NOMO-1 treated with dmso at 0.1 percent for 144 hours (cell line): ENCODE data around the gene CACHD1.

Experiments
- DNase-seq: peaks from one replicate; lab custom pipeline; 2025; ENCODE audit not compliant: unreplicated experiment; lab: John Stamatoyannopoulos, UW

CACHD1 gene

DNA sequence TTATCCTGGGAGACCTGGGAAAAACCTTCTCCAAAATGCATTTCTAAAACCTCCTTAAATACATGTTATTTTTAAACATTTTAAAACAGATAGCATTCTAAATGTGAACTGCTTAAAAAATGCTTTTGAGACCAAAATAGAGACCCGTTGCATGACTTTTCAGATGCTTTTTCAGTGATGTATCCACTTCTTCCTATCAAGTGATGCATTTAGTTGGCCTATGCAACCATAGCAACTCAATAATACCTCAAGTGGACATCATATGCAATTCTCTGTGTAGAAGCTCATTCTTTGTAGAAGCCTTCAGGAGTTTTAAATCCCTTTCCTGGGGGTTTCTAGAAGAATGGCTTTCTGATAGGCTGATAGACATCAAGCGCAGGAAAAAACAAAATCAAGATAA lies 180.5 kb downstream of the CACHD1 start:
- DNase-seq, result no peak

DNA sequence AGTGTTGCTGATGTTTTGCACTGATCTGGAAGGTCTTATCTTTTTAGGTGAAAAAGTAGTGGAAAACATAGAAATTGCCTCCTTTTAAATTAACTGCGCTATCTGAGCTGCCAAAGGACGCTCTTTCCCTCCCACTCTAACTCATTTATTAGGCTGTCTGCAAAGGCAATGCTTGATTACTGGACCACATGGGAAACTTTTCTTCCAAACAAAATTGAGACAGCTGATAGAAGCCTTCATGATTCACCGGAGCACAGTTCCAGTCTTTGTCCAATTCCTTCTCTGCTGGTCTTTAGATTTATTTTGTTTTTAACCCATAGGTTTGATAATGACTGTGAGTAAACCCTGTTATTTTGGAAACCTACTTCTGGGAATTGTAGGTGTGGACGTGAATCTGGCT lies 181.9 kb downstream of the CACHD1 start:
- no peak for DNase-seq

DNA sequence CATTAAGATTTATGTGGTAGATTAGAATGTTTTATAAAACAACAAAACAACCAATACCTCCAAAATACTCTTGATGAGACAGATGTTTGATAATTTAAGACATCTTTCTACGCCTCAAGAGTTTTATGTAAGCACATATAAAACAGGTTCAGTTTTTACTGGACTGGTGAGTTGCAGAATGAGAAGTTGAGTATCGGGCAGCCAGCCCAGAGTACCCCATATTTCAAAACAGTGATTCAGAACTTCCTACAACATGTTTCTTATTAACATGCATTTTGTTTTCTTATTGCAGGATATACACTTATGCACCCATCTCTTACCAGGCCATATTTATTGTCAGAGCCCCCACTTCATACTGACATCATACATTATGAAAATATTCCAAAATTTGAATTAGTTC lies 183.5 kb downstream of the CACHD1 start:
- no peak for DNase-seq

DNA sequence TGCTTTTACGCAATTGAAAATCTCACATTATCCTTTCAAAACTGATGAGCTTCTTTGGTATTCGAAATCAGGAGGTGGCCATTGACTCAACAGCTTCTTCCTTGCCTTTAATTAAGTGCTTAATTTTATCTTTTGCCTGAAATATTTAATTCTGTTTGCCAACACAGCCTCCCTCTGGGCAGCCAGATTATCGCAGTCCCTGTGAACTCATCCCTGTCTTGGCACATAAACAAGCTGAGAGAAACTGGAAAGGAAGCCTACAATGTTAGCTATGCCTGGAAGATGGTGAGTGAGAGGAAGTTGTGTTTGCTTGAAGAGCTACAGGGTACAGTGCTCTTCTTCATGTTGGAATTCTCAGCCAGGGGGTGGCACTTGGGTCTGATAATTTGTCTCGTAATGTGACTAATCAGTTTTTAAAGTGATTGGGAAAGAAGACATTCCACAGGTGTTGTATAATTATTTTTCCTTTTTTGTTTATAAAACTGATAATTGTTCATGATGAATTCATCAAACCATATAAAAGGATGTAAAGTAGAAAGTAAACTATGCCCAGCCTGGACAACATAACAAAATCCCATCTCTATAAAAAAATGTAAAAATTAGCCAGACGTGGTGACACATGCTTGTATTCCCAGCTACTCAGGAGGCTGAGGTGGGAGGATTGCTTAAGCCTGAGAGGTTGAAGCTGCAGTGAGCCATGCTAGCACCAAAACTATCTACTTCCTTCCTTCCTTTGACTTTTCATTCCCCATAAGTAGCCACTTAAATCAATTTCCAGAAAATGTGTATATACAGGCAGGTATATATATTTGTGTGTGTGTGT lies 184.8 kb downstream of the CACHD1 start:
- no peak for DNase-seq

DNA sequence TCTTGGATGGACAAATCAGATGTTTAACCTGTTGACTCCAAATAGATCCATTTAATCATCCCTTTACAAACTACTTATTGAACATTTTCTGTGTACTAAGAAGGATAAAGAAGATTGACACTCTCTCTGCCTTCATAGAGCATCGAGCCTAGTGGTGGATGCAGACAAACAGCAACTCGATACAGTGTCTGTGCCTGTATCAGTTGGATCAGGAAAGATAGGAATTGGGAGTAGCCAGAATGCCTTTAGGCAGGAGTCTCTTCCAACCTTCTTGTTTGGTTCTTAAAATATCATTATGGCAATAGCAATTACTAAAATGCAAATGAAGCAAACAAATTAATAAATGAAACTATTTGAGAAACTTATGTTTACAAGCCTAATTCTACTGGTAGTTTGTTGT lies 185.9 kb downstream of the CACHD1 start:
- no peak for DNase-seq

DNA sequence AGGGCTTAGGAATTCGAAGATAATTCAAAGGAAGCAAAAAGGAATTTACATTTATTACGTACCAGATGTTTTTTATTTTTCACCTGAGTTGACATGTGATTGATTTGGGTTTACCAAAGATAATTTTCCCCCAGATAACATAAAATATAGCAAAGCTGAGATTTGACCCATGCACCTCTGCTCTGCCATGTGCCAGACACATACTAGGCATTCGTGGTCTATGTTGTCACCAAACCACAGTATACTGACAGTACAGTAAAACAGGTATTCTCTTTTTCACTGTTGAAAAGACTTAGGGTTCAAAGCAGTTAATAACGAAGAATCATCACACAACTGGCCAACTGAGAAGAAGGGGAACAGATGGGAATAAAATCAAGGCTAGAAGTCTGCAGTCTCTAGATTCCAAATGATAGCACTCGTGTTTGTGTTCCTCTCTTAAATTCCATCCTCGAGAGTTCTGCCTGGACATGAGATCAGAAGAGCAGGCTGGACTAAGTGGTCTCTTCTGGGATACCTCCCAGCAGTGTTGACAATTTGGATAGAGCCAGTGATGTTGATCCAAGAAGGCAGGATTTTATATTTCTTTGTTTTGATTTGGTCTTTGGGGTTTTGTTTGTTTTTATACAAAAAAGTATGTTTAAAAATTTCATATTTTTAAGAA lies 189.7 kb downstream of the CACHD1 start:
- no peak for DNase-seq

DNA sequence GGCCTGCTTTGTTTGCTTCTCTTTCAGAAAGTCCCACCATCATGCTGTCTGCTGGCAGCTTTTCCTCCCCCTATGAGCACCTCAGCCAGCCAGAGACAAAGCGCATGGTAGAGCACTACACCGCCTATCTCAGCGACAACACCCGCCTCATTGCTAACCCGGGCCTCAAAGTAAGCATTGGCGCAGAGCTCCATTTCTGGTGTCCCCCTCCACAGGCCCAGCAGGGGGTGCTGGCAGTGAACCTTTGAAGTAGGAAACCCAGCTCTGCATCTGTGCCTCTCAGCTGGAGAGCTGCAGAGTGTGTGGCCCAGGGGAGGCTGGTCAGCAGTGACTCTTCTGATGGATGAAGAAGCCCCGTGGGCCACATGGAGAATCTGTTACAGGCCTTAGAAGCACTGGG lies 193.7 kb downstream of the CACHD1 start:
- DNase-seq, result no peak

DNA sequence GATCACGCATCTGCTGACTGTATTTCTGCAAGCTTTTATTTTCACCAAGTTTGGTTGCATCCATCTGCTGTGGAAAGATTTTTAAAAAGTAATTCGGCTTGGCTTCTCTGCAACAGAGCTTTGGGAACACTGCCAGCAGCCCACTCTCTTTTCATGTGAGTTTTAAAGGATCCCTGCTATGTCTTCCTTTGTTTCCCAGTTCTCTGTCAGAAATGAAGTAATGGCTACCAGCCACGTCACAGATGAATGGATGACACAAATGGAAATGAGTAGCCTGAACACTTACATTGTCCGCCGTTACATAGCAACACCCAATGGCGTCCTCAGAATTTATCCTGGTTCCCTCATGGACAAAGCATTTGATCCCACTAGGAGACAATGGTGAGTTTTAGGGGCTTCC lies 194.4 kb downstream of the CACHD1 start:
- no peak for DNase-seq

DNA sequence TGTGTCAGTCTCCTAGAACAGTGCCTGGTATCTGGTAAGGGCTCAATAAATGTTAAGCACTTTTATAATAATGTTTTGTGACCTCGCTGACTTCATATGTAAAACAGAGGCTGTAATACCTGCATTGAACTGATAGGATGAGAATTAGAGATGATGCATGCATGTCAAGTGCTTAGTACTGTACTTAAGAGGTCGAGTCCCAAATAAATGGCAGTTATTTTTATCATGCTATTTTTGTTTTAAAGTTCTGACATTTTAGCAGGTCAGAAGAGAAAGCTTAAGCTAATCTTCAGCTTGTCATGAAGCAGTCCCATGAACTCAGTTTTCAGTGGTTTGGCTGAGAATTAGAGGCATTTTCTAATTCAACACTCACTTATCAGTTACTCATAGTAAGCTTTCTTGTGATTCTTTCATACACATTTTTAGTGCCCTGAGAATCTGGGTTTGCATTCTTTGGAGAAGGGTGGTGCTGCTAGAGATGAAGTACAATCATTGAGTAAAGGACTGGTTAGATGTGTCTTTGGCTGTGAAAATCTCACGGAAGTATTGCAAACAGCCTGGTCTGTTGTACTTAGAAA lies 199.3 kb downstream of the CACHD1 start:
- DNase-seq, result no peak

DNA sequence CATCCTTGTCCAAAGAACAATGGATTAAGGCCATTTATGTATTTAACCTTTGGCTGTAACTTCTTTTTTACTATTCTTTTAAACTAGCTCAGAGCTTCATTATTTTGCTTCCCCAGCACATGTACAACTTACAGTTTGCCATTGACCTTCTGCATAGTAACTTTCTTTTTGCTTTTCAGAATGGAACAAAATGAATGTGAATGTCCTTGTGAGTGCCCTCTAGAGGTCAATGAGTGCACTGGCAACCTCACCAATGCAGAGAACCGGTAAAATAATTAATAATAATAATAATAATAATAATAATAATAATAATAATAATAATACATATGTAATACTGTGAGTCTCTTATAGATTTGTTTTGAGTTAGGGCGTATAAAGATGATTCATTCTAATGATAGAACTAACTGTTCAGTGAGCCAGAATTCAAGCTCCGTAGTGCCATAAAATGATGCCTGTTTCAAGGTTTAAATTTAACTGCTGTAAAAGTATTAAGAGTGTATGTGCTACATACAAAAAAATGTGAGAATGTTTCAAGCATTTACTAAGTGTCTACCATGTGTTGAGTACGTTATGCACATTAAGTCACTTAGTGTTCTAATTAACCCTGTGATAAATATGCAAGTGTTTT lies 205.9 kb downstream of the CACHD1 start:
- DNase-seq, result no peak

DNA sequence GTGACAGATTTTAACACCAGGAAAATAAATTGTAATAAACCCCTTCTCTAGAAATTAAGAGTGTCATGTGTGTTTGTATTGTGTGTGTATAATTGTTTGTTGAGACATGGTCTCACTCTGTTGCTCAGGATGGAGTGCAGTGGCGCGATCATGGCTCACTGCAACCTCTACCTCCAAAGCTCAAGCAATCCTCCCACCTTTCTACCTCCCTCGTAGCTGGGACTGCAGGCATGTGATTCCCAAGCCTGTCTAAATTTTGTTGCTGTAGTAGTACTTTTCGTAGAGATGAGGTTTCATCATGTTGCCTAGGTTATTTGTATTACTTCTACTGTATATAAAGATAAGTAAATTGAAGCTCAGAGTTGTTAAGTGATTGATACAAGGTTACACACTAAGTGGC lies 206.5 kb downstream of the CACHD1 start:
- no peak for DNase-seq

DNA sequence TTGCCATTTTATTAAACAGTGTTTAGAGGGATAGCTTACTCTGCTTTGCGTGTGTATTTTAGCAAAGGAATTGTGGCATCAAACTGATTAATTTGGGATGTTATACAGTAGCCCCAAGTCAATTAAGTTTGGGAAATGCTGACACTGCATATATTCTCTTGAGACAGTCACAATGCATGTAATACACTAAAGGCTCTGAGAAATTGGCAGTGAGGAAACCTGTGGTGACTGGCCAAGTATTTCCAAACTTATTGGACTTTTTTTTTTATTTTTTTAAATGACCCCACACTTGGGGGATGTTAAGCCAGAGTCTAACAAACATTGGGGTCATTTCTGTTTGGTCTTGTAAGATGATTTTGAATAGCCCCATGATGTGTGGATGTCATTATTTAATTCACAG lies 207.6 kb downstream of the CACHD1 start:
- no peak for DNase-seq

DNA sequence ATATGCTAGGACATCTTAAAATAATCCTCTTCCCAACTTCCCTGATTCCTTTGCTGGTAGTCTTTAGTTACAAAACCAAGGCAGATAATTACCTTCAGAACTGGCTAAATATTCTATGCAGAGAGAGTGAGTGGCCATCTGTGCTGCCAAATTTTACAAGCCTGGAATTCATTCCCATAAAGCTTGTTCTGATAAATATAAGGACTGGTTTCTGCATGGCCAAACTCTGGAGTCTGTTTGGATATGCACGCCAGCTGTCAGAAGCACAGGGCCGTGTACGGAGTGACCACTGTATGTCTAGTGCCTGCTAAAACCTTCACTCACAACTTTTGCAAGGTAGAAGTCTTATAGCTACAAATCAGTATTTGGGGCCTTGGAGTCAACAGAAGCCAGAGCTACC lies 208.4 kb downstream of the CACHD1 start:
- DNase-seq, result no peak

DNA sequence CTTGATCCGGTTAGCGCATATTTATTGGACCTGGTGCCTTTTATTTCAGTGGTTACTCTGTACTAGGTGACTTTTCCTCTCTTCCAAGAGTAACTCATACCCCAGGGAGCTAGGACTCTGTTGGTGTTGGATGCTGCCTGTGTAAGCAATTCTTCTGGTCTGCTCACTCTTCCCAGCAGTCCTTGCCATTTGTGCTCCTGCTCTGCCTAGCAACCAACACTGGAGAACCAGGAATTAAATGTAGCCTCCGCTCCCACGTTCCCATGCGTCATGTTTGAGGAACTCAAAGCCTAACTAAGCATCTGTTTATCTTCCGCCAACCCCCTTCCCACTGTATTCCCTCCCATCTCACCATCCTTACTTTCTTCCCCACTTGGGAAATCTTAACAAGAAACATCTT lies 209.2 kb downstream of the CACHD1 start:
- no peak for DNase-seq

DNA sequence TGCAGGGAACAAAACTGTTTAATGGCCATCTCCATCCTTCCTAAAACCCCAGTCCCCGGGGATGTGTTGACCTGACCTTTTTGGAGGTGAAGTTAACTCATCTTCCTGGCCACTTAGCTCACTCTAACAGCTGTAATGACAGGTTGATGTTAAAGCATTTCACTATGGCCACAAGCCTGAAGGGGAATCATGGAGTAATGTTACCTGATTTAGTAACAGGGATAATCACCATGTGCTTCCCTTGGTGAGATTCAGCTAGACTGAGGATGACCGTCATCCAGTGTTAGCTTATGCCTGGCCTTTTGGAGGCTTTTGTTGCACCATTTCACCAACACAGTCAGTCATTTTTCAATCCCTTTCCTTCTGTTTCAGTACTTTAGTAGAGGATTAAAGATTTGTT lies 210.7 kb downstream of the CACHD1 start:
- DNase-seq, result no peak

DNA sequence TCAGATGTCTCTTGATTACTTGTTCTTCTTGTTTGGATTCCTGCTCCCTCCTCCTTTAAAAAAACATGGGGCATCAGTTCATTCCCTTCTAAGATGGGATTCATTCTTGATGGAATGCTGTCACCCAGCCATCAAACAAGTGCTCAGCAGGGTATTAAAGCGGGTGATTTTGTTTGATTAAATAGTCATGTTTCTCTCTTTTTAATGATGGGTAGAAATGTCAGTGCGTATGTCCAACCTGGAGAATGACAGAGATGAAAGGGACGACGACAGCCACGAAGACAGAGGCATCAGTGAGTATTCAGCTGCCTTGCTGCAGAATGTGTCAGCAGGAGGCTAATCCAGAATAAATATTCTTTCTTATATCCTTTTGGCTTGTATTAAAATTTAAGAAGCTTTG lies 211.1 kb downstream of the CACHD1 start:
- no peak for DNase-seq

DNA sequence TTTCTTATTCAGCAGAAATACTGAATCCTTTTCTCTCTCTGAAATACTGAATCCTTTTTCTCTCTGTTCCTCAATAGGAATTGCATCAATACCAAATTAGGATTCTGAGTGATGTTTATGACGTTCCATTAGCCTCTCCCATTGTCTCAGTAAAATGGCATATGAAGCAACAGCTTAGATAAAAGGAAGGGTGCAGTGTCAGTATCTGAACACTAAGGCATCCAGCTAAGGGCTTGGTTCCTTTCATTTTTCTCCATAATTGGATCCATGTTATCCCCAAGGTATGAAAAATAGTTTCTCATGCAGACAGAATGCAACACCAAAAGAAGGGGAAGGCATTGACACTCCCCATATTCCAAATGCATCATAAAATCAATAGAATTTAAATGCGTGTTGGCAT lies 213.5 kb downstream of the CACHD1 start:
- DNase-seq, result no peak

DNA sequence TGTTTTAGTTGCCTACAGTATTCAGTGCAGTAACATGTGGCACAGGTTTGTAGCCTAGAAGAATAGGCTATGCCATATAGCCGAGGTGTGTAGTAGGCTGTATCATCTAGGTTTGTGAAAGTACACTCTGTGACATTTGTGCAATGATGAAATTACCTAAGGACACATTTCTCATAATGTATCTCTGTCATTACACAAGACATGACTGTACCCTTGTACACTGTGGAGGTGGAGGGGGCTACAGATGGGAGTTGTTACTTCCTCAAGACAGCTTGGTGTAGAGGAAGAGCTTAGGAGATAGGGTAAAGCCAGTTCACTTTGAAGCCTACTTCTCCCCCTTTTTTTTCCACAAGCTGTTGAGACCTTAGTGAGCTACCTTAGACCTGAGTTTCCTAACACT lies 215.3 kb downstream of the CACHD1 start:
- peak; percentile 57 for DNase-seq

DNA sequence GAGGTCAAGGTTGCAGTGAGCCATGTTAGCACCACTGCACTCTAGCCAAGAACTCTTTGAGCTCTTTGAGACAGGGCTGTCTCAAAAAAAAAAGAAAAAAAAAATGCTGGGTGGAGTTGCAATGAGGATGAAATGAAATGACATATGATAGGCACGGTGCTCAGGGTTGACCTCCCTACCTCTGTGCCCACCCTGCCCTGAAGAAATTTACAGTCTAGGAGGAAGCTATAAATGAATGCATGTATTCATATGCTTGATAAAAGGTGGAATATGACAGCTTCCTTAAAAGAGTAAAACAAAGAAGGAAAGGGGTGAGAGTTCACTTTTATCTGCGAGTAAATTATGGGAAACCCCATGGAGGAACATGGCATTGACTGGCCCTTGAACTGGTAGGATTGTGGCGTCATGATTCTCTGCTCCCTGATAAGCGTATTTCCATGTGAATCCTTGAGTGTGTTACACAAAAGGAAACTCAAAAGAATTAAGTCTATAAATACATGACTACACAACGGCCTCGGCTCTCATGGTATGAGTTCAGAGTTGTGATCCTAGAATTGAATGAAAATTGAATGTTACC lies 215.9 kb downstream of the CACHD1 start:
- no peak for DNase-seq

DNA sequence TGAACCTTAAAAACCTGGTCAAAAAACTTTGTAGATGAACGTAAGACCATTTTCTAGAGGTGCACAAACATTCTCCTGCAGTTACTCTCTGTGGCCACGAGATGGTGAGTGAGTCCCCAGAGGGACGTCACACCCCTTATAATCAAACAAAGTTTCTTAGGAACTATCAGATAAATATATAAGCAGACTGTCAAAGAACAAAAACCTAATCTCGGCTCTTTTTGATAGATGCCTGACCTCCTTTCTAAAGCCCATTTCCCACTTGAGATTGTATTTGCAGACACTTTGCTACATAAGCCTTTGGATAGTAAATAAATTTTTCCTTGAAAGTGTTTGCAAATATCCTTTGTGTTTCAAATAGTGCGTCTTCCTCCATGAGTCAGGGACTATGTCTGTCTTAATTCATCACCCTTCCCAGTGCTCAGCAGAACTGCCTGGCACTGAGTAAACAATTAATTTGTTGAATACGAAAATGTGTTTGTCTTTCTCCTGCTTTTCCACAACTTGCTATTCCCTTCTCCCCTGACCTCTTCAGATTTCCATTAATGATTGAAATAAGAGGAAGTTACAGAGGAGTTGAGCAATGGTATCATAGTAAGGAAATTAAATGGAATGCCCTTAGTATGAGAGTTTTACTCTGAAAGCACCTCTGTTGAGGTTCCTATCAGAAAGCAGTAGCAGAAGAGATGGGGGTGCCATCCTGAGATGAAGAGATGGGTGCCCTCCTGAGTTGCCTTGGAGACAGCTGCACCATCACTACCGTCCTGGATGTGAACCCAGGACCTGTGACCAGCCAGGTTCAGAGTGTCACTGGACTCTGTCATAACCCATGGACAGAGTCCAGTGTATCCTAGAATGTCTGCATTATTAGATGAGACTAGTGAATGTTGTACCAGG lies 217.1 kb downstream of the CACHD1 start:
- peak; percentile 17 for DNase-seq
